ENCODE results near the gene NHSL1. TPM values are rescaled to one million over a fixed set of nuclear protein-coding genes. Genes with fewer than 3 reads are reported as not detected.

Gene NHSL1
- total RNA-seq, 1 donor, result 6.9 TPM

DNA sequence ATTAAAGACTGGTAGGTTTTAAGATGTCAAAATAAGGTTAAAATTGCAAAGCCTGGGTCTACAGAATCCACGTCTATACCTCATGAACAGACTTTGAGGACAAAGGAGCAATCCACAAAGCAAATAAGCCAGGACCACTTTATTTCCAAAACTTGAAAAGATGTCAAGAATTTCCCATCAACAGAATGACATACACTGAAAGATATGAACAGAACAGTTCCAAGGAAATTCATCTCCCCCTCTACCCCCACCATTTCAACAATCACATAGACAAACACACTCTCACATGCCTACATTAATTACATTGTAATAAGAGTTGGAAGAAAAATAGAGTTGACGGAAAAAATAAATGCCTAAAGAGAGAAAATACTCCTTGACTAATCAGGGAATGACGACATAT is 45.2 kb upstream of the NHSL1 start:
- H3K4me2 ChIP-seq (ENCODE audit: insufficient read depth, low read length), result peak overlapping the region; percentile 23
- no peak for DNase-seq (ENCODE audit: insufficient read length, low spot score, missing footprints)
- H3K4me3 ChIP-seq (ENCODE audit: insufficient read depth, low read length), result no peak overlapping the region
- H3K27me3 ChIP-seq (ENCODE audit: insufficient read depth, low read length), result no peaks in the 10 kb centered on the region
- no peaks in the 10 kb centered on the region for H3K9me3 ChIP-seq (ENCODE audit: low read depth, low read length)
- peaks cover 12% of the 10 kb centered on the region for H3K79me2 ChIP-seq (ENCODE audit: insufficient read depth, low read length)
- TF ChIP-seq CTCF (IDR thresholded peaks at IDR 0.05; ENCODE audit: extremely low read depth, low read depth, low read length), result no peak
- H4K20me1 ChIP-seq (ENCODE audit: insufficient read depth, low read length), result no peaks in the 10 kb centered on the region
- peak overlapping the region; percentile 15 for H3K27ac ChIP-seq (ENCODE audit: low read depth, low read length)
- no peaks in the 10 kb centered on the region for H3K36me3 ChIP-seq (ENCODE audit: insufficient read depth, low read length)
- H3K4me1 ChIP-seq (ENCODE audit: insufficient read depth, low read length), result peaks cover 43% of the 10 kb centered on the region
- H2AFZ ChIP-seq (ENCODE audit: low read length), result no peak overlapping the region

- peaks cover 52% of the 10 kb centered on the region for H3K4me1 ChIP-seq (ENCODE audit: insufficient read depth, low read length)
- no peaks in the 10 kb centered on the region for H3K9me3 ChIP-seq (ENCODE audit: low read depth, low read length)
- H4K20me1 ChIP-seq (ENCODE audit: insufficient read depth, low read length), result no peaks in the 10 kb centered on the region
- H3K27me3 ChIP-seq (ENCODE audit: insufficient read depth, low read length), result no peaks in the 10 kb centered on the region
- no peak overlapping the region for H3K27ac ChIP-seq (ENCODE audit: low read depth, low read length)
- no peak for DNase-seq (ENCODE audit: insufficient read length, low spot score, missing footprints)
- H2AFZ ChIP-seq (ENCODE audit: low read length), result no peak overlapping the region
- no peaks in the 10 kb centered on the region for H3K36me3 ChIP-seq (ENCODE audit: insufficient read depth, low read length)
- TF ChIP-seq CTCF (IDR thresholded peaks at IDR 0.05; ENCODE audit: extremely low read depth, low read depth, low read length), result no peak
- no peak overlapping the region for H3K4me3 ChIP-seq (ENCODE audit: insufficient read depth, low read length)
- peaks cover 12% of the 10 kb centered on the region for H3K79me2 ChIP-seq (ENCODE audit: insufficient read depth, low read length)
- peak overlapping the region; percentile 23 for H3K4me2 ChIP-seq (ENCODE audit: insufficient read depth, low read length)
These were observed 44.4 kb upstream of the NHSL1 start for GRCh38 chr6:138543657-138544056.

GRCh38 chr6:138541823-138542481 is 42.7 kb upstream of the NHSL1 start:
- Histone ChIP-seq H3K27me3 (ENCODE audit: insufficient read depth, low read length) (no peaks in the 10 kb centered on the region), H3K4me1 (ENCODE audit: insufficient read depth, low read length) (peaks cover 67% of the 10 kb centered on the region), H3K4me2 (ENCODE audit: insufficient read depth, low read length) (peak overlapping the region; percentile 41), H3K79me2 (ENCODE audit: insufficient read depth, low read length) (peaks cover 12% of the 10 kb centered on the region), H3K4me3 (ENCODE audit: insufficient read depth, low read length) (no peak overlapping the region), H3K9me3 (ENCODE audit: low read depth, low read length) (no peaks in the 10 kb centered on the region), H2AFZ (ENCODE audit: low read length) (no peak overlapping the region), H3K27ac (ENCODE audit: low read depth, low read length) (peak overlapping the region; percentile 90), H3K36me3 (ENCODE audit: insufficient read depth, low read length) (no peaks in the 10 kb centered on the region), H4K20me1 (ENCODE audit: insufficient read depth, low read length) (no peaks in the 10 kb centered on the region)
- no peak for DNase-seq (ENCODE audit: insufficient read length, low spot score, missing footprints)
- TF ChIP-seq CTCF (IDR thresholded peaks at IDR 0.05; ENCODE audit: extremely low read depth, low read depth, low read length), result no peak

GRCh38 chr6:138540468-138540867 is 41.2 kb upstream of the NHSL1 start:
- peaks cover 12% of the 10 kb centered on the region for H3K79me2 ChIP-seq (ENCODE audit: insufficient read depth, low read length)
- no peaks in the 10 kb centered on the region for H3K27me3 ChIP-seq (ENCODE audit: insufficient read depth, low read length)
- DNase-seq (ENCODE audit: insufficient read length, low spot score, missing footprints), result peak; percentile 79
- H2AFZ ChIP-seq (ENCODE audit: low read length), result no peak overlapping the region
- no peaks in the 10 kb centered on the region for H4K20me1 ChIP-seq (ENCODE audit: insufficient read depth, low read length)
- no peak overlapping the region for H3K4me3 ChIP-seq (ENCODE audit: insufficient read depth, low read length)
- TF ChIP-seq CTCF (IDR thresholded peaks at IDR 0.05; ENCODE audit: extremely low read depth, low read depth, low read length), result no peak
- peak overlapping the region; percentile 90 for H3K27ac ChIP-seq (ENCODE audit: low read depth, low read length)
- peak overlapping the region; percentile 48 for H3K4me2 ChIP-seq (ENCODE audit: insufficient read depth, low read length)
- H3K36me3 ChIP-seq (ENCODE audit: insufficient read depth, low read length), result no peaks in the 10 kb centered on the region
- no peaks in the 10 kb centered on the region for H3K9me3 ChIP-seq (ENCODE audit: low read depth, low read length)
- peaks cover 60% of the 10 kb centered on the region for H3K4me1 ChIP-seq (ENCODE audit: insufficient read depth, low read length)

Measured in osteoblast (primary cell).